PFSK-1 (cell line): ENCODE data around the gene RBM33.

Source experiments
- POLR2AphosphoS5 ChIP-seq: IDR thresholded peaks from 2 replicates; pipeline ENCODE4 v1.6.1; 2012; ENCODE audit warnings: low read depth, mild to moderate bottlenecking, control low read depth, low read length, moderate library complexity
- TAF1 ChIP-seq: IDR thresholded peaks from 2 replicates; pipeline ENCODE4 v1.6.1; 2012; ENCODE audit warnings: low read length, control low read depth, borderline replicate concordance; ENCODE audit not compliant: insufficient read depth

DNA sequence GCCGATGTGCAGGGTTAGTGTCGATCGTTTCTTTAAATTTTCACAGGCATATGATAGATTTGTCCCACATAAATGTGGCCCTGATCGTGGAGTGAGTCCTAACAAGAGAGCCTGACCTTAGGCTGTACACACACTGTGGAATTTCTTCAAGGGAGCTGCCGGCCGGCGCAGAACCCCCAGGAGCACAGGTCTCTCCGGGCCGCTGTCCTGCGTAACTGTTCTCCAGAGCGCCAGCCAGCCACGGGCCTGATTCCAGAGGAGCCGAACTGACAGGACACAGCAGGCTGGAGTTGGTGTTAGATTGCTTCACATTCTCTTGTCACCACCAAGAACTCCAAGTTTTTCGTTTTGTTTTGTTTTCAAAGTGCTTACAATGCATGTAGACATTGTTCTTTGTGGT is 130.5 kb downstream of the RBM33 start:
- TF ChIP-seq POLR2AphosphoS5 (no peak), TAF1 (no peak)
